ENCODE results near the gene LHFPL3. TPM values are rescaled to one million over a fixed set of nuclear protein-coding genes. Genes with fewer than 3 reads are reported as not detected.

Gene LHFPL3
- total and polyA plus RNA-seq, 2 experiments from 2014 or later, result 0.24 TPM; not detected in 1

- TF ChIP-seq, protein P1, sequence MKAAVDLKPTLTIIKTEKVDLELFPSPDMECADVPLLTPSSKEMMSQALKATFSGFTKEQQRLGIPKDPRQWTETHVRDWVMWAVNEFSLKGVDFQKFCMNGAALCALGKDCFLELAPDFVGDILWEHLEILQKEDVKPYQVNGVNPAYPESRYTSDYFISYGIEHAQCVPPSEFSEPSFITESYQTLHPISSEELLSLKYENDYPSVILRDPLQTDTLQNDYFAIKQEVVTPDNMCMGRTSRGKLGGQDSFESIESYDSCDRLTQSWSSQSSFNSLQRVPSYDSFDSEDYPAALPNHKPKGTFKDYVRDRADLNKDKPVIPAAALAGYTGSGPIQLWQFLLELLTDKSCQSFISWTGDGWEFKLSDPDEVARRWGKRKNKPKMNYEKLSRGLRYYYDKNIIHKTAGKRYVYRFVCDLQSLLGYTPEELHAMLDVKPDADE (IDR thresholded peaks at IDR 0.05), result no peak
- TF ChIP-seq STAT1 (IDR thresholded peaks at IDR 0.05; ENCODE audit: unreplicated experiment) (no peak), ZNF331 (CRISPR knock-in tag; IDR thresholded peaks at IDR 0.05; ENCODE audit: low read depth) (no peak), EZH2phosphoT487 (IDR thresholded peaks at IDR 0.05; ENCODE audit: unreplicated experiment) (no peak)
Measured at GRCh38 chr7:104873401-104873800, 545.0 kb downstream of the LHFPL3 start (continued).

- Histone ChIP-seq H2AFZ (no peak overlapping the region), H3F3A (replicated peaks; ENCODE audit: low read depth) (no peaks in the 10 kb centered on the region), H3K4me1 (ENCODE audit: insufficient read depth) (no peaks in the 10 kb centered on the region), H3K36me3 (ENCODE audit: insufficient read depth) (no peaks in the 10 kb centered on the region), H4K20me1 (replicated peaks; ENCODE audit: insufficient read depth) (no peaks in the 10 kb centered on the region), H3K79me2 (replicated peaks; ENCODE audit: insufficient read depth) (no peaks in the 10 kb centered on the region), H3K9me2 (ENCODE audit: insufficient read depth) (no peaks in the 10 kb centered on the region), H3K27ac (ENCODE audit: low read depth) (no peak overlapping the region), H3K27me3 (ENCODE audit: insufficient read depth) (no peaks in the 10 kb centered on the region), H3K4me3 (no peak overlapping the region), H3K4me2 (no peak overlapping the region)
- no peak for DNase-seq (ENCODE audit: low spot score)
- H3K4me1 Mint-ChIP-seq, result peaks cover 4% of the 10 kb centered on the region; the same call in 2 of the 3 replicates
- no peak for ATAC-seq
- H3K9me3 Mint-ChIP-seq, result peaks cover 8% of the 10 kb centered on the region
- peaks cover 2% of the 10 kb centered on the region for H3K27me3 Mint-ChIP-seq (ENCODE audit: insufficient read depth, low read depth, poor library complexity)
- peaks cover 4% of the 10 kb centered on the region; the same call in 1 of the 3 replicates for H3K36me3 Mint-ChIP-seq (ENCODE audit: low read depth)
- H3K4me3 Mint-ChIP-seq, result no peak overlapping the region
- H3K27ac Mint-ChIP-seq, result no peak overlapping the region
- no peak for TF ChIP-seq STAT1 (IDR thresholded peaks at IDR 0.05; ENCODE audit: unreplicated experiment)
- TF ChIP-seq REST (IDR thresholded peaks at IDR 0.05; ENCODE audit: unreplicated experiment), result no peak
- TF ChIP-seq CREB1 (CRISPR knock-in tag; IDR thresholded peaks at IDR 0.05; ENCODE audit: low read depth), result no peak
- no peak for TF ChIP-seq EZH2 (IDR thresholded peaks at IDR 0.05; ENCODE audit: low read depth, unreplicated experiment)
- TF ChIP-seq, protein P1 (IDR thresholded peaks at IDR 0.05), result no peak
- TF ChIP-seq NANOG (IDR thresholded peaks at IDR 0.05; ENCODE audit: borderline replicate concordance), result no peak
- no peak for TF ChIP-seq ZNF114 (CRISPR knock-in tag; IDR thresholded peaks at IDR 0.05)
- no peak for TF ChIP-seq EZH2phosphoT487 (IDR thresholded peaks at IDR 0.05; ENCODE audit: unreplicated experiment)
- TF ChIP-seq CTCF (conservative IDR thresholded peaks at IDR 0.05; ENCODE audit: low read depth in 2 of 2), result no peak
- no peak for TF ChIP-seq ZNF331 (CRISPR knock-in tag; IDR thresholded peaks at IDR 0.05; ENCODE audit: low read depth)
- TF ChIP-seq POLR2AphosphoS5 (IDR thresholded peaks at IDR 0.05; ENCODE audit: low read depth), result no peak
Measured at GRCh38 chr7:104878577-104878976, 550.2 kb downstream of the LHFPL3 start.
